Femur (tissue), 1 donor: Measurements from ENCODE around the gene LHFPL3.

Experiments
- DNase-seq: peaks from one replicate; pipeline ENCODE4 v3.0.0-alpha.2; 2017

LHFPL3 gene

DNA sequence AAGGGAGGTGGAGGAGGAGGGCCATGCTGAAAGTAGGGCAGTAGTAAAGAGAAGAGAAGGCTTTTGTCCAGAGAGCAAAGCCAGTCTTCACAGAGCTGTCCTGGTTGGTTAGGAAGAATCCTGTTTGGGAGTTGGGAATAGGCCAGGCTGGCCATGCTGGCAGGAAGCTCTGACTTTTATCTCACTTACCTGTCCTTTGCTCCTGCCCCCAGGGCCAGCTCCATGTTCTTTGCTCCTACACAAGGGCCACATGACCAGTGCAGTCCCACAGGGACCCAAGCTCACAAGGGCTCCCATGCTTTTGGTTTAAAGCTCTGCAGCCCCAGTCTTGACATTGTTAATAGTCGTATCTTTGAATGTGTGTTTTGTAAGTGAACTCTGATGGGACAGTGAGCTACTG lies 524.0 kb downstream of the LHFPL3 start:
- no peak for DNase-seq

DNA sequence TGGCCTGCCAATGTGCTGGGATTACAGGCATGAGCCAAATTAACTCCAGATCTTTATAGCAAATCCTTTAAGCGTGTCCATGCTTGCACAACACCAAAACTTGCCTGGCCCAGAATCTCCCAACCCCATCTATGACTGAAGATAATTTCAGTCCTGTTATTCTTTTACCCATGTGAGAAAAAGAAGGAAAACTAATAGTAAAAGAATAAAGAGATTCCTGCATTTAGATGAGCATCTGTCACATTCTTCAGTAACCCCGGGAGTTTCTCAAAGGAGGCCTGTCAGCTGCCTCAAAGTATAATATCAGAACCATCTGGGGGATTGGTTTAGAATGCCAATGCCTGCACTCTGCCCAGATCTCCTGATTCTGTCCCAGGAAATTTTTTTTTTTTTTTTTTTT lies 527.5 kb downstream of the LHFPL3 start:
- no peak for DNase-seq

DNA sequence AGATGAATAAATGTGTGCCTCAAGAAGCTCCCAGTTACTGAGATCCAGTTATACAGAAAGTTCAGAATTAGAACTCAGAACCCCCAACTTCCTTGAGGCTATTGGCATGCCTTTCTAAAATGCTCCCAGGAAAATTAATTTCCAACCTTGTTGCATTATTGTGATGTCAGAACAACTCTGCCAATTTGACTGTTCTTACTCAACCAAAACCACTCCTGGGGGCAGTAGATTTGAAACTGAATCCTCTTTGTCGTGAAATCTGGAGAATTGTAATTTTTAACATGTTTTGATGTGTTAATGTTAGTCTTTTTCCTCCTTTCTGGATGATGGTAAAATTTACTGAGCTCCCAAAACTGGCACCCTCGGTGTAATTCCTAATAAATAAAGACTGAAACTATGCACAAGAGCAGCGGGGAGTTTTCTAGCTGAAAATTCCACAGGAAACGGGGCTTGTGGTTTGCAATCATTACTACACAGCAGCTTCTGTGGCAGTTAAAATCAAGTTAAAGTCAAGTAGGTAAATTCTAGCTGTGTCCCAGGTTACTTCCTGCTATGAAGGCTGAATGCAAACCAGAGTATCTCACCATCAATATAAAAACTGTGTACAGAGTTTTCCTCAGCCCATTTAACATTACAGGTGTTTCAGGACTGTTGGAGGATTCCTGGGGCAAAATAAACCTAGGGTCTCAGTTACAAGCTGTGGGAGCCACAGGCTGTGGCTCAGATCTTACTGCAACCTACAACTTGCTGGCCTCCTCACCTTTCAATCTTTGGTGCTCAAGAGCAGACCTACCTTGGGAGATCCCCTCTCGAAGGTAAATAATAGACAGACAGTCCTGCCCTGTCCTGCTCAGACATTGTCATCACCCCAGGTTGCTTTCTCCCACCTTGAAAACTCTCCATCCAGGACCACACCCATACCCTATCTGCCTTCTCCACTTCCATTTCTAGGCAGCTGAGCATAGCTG lies 529.3 kb downstream of the LHFPL3 start:
- no peak for DNase-seq

DNA sequence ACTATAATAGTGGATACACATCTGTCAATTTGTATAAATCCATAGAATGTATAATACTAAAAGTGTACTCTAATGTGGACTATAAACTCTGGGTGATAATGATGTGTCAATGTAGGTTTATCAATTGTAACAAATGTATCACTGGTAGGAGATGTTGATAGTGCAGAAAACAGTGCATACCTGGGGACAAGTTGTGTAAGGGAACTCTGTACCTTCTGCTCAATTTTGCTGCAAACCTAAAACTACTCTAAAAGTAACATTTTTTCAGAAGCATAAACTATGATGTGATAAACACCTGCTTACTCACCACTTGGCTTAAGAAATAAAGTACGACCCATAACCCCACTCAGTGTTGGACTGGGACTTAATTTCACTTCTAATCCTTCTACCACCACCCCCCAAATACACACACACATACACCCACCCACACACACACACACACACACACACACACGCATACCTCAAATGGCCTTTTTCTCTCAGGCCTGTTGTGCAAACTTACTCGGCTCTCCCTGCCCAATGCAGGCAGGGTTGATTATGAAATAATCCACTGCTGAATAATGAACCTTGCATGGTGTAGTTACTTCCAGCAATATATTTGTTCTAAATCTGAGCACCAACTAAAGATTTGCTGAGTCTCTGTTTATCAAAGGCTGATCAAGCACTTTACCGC lies 531.5 kb downstream of the LHFPL3 start:
- DNase-seq = no peak

DNA sequence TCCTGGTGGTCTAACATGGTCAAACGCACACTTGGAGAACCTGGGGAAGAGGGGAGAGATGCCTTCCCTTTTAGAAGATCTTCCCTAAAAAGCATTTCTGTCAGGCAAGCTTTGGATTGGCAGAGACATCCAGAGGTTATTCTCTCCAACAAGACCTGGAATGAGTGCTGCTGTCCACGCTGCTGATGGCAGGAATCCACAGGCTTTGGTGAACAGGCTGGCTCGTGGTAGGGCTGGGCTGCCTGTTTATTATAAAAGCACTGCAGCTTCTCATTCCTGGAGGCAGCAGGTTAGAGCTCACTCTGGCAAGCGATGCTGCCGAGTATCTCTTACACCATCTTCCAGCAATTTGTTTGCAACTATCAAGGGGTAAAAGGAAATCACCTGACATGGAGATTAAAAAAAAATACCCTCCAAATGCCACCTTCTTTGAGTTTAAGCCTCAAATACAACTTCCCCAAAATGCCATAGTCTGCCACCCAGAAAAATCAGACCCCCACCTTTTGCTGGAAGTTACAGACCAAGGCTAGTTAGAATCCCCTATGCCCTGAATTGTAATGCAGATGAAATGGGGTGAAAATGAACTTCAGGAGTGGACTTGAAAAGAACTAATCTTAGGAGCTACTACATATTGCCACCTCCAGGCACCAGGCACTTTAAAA lies 533.5 kb downstream of the LHFPL3 start:
- DNase-seq = no peak

DNA sequence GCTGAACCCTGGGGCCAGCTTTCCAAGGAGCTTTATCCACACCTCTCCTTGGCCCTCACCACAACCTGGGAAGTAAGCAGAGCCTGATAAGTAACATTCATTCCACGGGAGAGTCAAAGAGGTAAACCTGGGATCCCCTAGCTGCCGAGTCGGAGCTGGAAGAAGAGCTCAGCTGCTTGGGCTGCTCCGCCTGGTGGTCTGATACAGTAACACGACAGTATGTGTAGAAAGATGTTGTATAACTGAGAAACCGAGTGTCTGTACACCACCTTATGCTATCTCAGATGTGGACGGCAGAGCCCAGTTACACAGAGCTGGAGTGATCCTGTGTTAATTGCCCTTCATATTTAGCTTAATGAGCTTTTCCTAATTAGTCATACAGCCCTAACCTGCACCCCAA lies 534.3 kb downstream of the LHFPL3 start:
- DNase-seq = no peak

DNA sequence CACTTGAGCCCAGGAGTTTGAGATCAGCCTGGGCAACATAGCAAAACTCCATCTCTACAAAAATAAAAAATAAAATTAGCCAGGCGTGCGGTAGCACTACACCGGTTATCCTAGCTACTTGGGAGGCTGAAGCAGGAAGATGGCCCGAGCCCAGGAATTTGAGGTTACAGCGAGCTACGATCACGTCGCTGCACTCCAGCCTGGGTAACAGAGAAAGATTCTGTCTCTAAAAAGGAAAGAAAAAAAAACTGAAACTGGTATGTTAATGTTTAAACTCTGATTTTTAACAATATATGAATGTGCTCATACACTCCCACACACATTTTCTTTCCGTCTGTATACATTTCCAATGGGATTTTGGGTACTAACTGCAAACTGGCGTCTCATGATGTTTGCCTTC lies 545.0 kb downstream of the LHFPL3 start:
- DNase-seq = no peak

DNA sequence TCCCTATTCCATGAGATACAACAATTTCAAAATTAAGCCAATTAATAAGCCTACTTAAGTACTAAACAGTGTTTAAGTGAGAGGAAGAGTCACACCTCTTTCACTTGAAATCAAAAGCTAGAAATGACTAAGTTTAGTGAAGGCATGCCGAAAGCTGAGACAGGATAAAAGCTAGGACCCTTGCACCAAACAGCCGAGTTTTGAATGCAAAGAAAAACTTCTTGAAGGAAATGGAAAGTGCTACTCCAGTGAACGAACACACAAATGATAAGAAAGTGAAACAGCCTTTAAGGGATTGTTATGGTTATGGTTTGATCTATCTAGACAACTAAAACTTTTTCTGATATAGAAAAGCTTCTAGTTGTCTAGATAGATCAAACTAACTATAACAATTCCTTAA lies 550.2 kb downstream of the LHFPL3 start:
- DNase-seq = no peak

DNA sequence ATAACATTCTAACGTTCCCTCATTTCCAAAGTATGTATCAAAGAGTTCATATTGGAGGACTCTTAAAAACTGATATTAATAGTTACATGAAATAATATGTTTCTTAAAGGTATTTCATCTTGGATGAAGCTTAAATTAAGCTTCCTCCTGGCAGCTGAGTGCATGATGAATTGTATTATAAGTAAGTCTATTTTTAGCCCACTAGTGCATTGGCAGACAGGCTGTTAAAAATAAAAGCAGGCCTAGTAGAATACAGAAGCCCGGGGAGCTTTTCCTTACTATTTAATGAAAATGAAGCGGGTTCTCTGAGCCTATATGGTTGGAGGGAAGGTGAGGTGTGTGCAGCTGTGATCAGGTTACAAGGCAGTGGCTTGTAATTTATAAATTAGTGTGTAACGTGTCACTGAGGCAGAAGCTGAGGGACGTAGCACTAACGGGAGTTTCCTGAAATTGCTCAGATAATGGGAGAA lies 554.9 kb downstream of the LHFPL3 start:
- no peak for DNase-seq

DNA sequence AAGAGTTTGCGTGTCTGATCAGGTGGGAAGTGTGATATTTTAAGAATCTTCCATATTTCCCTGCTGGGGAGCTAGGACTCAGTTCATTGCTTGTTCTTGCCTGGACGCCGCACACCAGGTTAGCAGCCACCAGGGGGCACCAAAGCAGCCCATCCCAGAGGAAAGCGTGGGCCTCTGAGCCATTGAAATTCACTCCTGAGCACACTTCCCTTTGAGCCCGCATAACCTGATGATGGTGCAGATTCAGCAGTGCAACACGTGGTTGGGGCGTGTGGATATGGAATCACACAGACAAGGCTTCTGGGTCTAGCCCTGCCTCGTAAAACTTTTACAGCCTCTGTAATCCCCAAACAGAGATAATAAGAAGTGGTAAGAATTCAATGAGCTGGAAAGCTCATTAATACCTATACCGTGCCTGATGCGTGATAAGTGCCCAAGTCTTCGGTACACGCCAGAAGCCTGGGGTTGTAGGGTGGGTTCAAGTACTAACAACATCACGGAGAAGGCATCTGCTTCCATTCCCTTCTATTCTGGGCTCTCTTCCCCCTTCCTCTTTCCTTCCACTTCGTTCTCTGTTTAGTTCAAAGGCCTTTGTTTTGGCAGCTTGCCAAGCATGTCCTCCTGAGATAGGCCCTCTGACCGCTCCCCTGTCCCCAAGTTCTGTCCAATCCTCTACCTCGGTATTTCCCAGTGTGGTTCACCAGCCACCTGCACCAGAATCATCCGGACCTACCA lies 555.5 kb downstream of the LHFPL3 start:
- DNase-seq = peak; percentile 88

DNA sequence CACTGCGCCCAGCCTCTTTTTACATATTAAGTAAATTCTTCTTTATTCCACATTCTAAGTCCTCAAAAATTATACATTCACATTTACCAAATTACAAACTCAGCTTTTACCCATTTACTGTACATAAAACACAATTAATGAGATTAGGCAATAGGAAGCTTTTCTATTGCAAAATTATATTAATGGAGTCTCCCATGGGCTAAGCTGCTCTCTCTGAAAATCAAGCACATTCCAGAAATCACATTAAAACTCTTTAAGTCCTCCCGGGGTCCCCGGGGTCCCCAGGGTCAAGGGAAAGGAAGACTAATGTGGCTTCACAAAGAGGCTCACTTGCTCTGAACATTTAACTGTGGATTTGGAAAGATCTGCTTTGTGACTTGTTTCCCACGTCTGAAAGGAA lies 558.2 kb downstream of the LHFPL3 start:
- DNase-seq = no peak

DNA sequence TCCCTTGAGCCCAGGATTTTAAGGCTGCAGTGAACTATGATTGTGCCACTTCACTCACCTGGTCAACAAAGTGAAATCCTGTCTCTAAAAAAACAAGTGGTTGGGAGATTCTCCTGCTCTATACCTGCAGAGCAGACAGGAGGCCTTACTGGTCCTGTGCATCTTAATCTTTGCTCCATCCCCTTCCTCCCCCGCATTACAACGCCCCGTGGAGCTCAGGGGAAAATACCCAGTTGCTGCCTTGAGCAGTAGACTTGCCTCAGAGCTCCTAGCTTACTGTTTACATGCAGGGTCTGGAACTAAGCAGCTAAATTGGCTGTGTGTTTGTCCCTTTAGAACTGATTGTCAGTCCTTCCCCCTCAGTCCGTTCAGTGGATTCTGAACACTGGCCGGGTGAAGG lies 561.8 kb downstream of the LHFPL3 start:
- no peak for DNase-seq

DNA sequence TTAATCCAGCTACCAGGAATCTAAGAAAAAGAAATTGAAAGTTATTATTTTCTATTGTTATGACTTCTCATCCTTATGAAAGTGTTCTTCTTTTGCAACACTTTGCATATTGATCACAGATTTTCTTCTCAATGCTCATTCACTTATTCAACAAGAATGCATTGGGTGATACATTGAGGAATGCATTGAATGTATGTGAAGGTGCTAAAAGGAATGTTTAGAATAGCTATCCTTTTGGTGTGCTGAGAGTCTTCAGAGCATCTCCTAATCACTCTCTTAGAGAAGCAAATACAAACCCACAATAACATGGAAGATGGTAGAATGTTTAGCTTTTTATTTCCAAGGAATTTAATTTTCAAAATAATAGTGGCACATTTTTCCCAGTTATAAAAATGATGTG lies 563.5 kb downstream of the LHFPL3 start:
- DNase-seq = no peak

DNA sequence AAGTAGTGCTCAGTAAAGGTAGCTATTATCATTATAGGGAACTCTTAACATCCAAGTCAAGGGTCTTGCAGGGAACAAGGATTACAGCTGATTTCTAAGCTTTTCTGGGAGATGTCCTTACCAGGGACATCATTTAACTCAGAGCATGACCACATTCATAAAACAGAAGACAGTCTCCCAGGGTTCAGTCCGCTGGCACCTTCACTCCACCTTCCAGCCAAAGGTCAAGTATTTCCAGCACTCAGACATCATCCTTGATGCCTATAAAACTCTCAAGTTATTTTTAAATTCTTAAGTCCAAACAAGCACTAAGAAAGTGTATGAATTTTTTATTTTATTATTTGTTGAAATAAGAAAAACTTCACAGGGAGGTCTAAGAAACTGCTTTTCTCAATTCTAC lies 565.9 kb downstream of the LHFPL3 start:
- DNase-seq = no peak

DNA sequence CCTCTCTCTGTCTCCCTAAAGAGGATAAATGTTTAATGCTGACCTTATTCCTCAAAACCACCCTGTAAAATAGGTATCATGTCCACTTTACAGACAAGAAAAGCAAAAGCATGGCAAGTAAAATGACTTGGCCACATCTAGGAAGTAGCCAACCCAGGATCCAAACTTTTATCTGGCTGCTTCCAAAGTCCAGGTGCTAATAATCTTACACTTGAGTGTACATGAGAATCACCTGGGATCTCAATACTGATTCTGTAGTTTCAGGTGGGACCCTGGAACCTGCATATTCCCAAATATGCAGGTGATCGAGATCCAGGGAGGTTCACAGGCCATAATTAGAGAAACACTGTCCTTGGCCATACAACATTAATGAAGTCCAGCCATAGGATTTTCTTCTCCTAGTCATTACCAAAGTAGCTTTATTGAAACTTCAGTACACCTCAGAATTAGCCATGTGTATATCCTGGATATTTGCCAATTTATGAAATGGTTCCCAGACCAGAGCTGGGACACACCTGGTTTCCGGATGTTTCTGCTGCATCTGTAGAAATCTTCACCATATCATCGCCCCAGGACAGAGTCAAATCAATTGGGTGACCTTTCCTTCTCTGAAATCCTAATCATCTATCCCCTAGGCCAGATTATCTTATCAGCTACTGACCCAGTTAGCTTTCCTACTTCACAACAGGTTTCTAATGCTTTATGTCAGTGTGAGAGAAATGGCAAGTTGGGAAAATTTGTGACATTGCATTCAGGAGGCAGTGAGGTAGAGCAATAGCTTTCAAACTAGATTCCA lies 566.5 kb downstream of the LHFPL3 start:
- no peak for DNase-seq

DNA sequence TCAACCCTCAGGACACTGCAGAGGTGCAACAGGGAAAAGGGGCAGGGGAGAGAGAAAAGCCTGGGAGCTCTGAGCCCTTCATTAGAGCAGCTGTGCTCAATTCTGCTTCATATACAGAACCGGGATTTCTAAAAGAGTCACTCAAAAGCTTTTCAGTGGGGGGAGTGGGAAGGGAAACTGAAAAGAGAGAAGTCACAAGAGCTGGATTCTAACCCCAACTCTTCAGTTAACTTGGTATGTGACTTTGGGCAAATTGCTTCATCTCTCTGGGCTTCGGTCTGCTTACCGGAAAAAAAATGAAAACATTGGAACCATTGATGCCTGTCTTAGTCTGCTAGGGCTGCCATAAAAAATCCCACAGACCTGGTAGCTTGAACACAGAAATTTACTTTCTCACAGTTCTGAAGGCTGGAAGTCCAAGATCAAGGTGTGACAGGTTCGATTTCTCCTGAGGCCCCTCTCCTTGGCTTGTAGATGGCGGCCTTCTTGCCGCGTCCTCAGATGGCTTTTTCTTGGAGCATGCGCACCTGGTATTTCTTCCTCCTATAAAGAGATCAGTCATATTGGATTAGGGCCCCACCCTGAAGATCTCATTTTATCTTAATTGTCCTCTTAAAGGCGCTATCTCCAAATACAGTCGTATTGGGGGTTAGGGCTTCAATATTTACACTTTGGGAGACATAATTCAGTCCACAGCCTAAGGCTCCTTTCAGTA lies 567.3 kb downstream of the LHFPL3 start:
- no peak for DNase-seq

DNA sequence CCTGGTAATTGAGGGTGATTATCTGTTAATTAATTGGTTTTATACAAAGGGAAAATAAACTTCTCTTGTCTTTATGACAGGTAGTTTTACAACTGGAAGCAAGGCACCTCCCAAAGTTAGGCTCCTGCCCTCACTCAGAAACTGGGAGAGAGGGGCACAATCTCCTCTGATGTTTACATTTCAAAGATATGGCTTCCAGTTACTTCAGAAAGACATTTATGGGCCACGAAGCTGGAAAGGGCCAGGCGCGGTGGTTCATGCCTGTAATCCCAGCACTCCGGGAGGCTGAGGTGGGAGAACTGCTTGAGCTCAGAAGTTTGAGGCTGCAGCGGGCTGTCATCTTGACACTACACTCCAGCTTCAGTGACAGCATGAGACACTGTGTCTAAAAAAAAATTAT lies 570.0 kb downstream of the LHFPL3 start:
- DNase-seq = no peak

DNA sequence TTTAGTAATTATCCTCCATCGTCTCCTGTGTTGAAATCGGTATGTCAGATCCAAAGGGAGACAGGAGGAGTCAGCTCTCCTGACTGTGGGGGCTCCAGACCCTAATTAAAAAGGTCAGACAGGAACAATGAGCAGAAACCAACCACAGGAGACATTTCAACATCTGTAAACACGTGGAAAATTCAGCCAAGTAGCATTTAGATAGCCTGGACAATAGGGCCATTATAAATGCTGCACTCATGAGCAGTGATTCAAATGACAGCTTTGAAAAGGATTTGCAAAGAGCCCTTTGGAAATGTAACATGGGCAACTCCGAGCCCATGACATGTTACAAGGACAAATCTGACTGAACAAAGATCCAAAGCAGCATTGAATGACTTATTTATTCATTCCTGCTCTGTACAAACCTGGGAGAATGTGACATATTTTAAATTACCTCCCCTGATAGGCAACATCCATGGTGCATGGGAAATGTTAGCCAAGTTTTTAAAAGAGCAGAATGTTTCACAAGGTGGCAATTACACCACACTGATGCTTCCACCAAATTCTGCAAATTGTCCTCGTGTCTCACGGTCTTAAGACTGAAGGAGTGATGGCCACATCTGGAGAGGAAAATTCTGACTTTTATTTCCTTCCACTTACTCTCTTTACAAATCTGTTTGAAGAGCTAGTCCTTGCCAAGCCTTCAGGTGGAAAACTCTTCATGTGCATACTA lies 572.3 kb downstream of the LHFPL3 start:
- no peak for DNase-seq

DNA sequence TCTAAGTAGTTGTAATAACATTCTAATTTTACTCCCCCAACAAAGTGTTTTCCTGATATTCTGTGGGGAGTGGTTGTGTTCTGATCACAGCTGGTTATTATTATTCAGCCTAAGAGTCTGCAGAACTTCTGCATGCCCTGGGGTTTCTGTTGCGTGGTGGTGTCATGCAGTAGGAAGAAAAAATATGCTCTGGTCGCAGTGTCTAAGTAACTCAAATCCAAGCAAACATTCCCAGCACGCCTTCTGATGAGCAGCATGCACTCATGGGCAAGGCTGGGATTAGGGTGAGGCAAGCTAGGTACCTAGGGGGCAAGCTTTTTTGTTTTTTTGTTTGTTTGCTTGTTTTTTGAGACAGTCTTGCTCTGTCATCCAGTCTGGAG lies 572.8 kb downstream of the LHFPL3 start:
- DNase-seq = no peak

DNA sequence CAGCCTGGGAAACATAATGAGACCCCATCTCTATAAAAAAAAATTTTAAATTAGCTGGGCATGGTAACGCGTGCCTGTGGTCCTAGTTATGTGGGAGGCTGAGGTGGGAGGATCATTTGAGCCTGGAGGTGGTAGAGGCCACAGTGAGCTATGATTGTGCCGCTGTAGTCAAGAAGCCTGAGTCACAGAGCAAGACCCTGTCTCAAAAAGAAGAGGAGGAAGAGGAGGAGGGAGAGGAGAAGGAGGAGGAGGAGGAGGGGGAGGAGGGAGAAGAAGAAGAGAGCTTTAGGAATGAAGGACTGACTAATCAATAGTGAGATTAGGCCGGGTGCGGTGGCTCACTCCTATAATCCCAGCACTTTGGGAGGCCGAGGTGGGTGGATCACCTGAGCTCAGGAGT lies 573.8 kb downstream of the LHFPL3 start:
- DNase-seq = no peak

DNA sequence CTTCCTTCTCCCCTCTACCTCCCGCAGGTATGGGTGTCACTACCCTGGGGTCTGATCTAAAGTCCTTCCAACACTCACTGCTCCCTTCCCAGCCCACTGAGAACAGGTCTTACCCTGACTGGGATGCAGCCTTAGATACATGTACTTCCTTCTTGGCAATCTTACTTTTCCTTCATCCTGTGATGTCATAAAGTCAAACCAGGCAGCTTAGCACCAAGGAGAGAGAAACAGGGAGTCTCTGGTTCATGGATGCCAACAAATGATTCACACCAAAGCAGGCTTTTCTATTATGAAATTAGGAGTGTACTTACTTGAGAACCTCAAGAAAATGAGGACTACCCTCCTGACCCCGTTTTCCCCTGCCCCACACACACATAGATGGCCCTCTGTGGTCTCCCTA lies 574.6 kb downstream of the LHFPL3 start:
- no peak for DNase-seq
